SK-N-SH treated with all-trans-retinoic acid at 6 μM for 48 hours (cell line): ENCODE measurements around the gene FPR3.

Source experiments
- ATAC-seq: fragments of 200-7000 bp; cut with Tn5 transposase; 3 replicates; pipeline ENCODE4 v1.9.1; 2020; ENCODE audit warnings: mild to moderate bottlenecking, moderate library complexity
- ARNTL ChIP-seq: fragments of 450-650 bp; formaldehyde crosslinking; IDR thresholded peaks from 2 replicates; pipeline ENCODE4 v1.5.0; 2020; ENCODE audit warnings: low read depth, mild to moderate bottlenecking, moderate library complexity, borderline replicate concordance
- BACH2 ChIP-seq: fragments of 250-450 bp; sonication (Bioruptor Pico); IDR thresholded peaks from 2 replicates; pipeline ENCODE4 v1.9.0; 2021; ENCODE audit warnings: mild to moderate bottlenecking, borderline replicate concordance
- CREB5 ChIP-seq: fragments of 250-450 bp; sonication (Bioruptor Pico); IDR thresholded peaks from 2 replicates; pipeline ENCODE4 v1.5.1; 2020; ENCODE audit warnings: low read depth, mild to moderate bottlenecking, moderate library complexity
- CSDC2 ChIP-seq: fragments of 250-450 bp; sonication (Bioruptor Pico); IDR thresholded peaks from 2 replicates; pipeline ENCODE4 v1.5.0; 2020; ENCODE audit warnings: mild to moderate bottlenecking, moderate library complexity
- CSRNP3 ChIP-seq: fragments of 250-450 bp; sonication (Bioruptor Pico); IDR thresholded peaks from 2 replicates; pipeline ENCODE4 v1.5.1; 2021; ENCODE audit warnings: mild to moderate bottlenecking, moderate library complexity
- ESRRG ChIP-seq: fragments of 250-450 bp; sonication (Bioruptor Pico); IDR thresholded peaks from 2 replicates; pipeline ENCODE4 v1.6.1; 2021; ENCODE audit warnings: mild to moderate bottlenecking
- GLIS3 ChIP-seq: fragments of 250-450 bp; sonication (Bioruptor Pico); IDR thresholded peaks from 2 replicates; pipeline ENCODE4 v1.5.0; 2020; ENCODE audit warnings: mild to moderate bottlenecking, moderate library complexity
- ISL1 ChIP-seq: fragments of 250-450 bp; sonication (Bioruptor Pico); IDR thresholded peaks from 2 replicates; pipeline ENCODE4 v2.1.2; 2022; ENCODE audit warnings: mild to moderate bottlenecking, moderate library complexity
- OSR1 ChIP-seq: fragments of 250-450 bp; sonication (Bioruptor Pico); IDR thresholded peaks from 2 replicates; pipeline ENCODE4 v1.8.0; 2022; ENCODE audit warnings: moderate library complexity, mild to moderate bottlenecking, inconsistent platforms
- PATZ1 ChIP-seq: fragments of 250-450 bp; sonication (Bioruptor Pico); IDR thresholded peaks from 2 replicates; pipeline ENCODE4 v1.8.0; 2020; ENCODE audit warnings: mild to moderate bottlenecking, moderate library complexity, borderline replicate concordance
- POU6F1 ChIP-seq: fragments of 250-450 bp; sonication (Bioruptor Pico); IDR thresholded peaks from 2 replicates; pipeline ENCODE4 v1.8.0; 2021; ENCODE audit warnings: low read depth, mild to moderate bottlenecking, moderate library complexity, borderline replicate concordance
- PPARA ChIP-seq: fragments of 250-450 bp; sonication (Bioruptor Pico); IDR thresholded peaks from 2 replicates; pipeline ENCODE4 v1.5.0; 2020; ENCODE audit warnings: mild to moderate bottlenecking, borderline replicate concordance
- RARB ChIP-seq: fragments of 250-450 bp; sonication (Bioruptor Pico); IDR thresholded peaks from 2 replicates; pipeline ENCODE4 v1.8.0; 2021; ENCODE audit warnings: mild to moderate bottlenecking, moderate library complexity
- TOX ChIP-seq: fragments of 250-450 bp; sonication (Bioruptor Pico); IDR thresholded peaks from 2 replicates; pipeline ENCODE4 v1.8.0; 2021; ENCODE audit warnings: mild to moderate bottlenecking, moderate library complexity, borderline replicate concordance
- ZFP3 ChIP-seq: fragments of 250-450 bp; sonication (Bioruptor Pico); IDR thresholded peaks from 2 replicates; pipeline ENCODE4 v1.5.0; 2020; ENCODE audit warnings: mild to moderate bottlenecking, moderate library complexity
- ZFP30 ChIP-seq: fragments of 450-650 bp; formaldehyde crosslinking; IDR thresholded peaks from 2 replicates; pipeline ENCODE4 v1.5.0; 2022; ENCODE audit warnings: mild to moderate bottlenecking, moderate library complexity
- ZNF565 ChIP-seq: fragments of 450-650 bp; formaldehyde crosslinking; conservative IDR thresholded peaks from 2 replicates; pipeline ENCODE4 v1.5.0; 2020; ENCODE audit warnings: low read depth, mild to moderate bottlenecking, moderate library complexity
- ZNF70 ChIP-seq: fragments of 450-650 bp; formaldehyde crosslinking; IDR thresholded peaks from 2 replicates; pipeline ENCODE4 v1.5.0; 2020; ENCODE audit warnings: mild to moderate bottlenecking, moderate library complexity
- ZNF8 ChIP-seq: fragments of 450-650 bp; formaldehyde crosslinking; IDR thresholded peaks from 2 replicates; pipeline ENCODE4 v1.5.0; 2020; ENCODE audit warnings: mild to moderate bottlenecking, moderate library complexity
- TF ChIP-seq, protein P1 (sequence below): fragments of 250-450 bp; sonication (Bioruptor Pico); IDR thresholded peaks from 2 replicates; pipeline ENCODE4 v1.5.0; 2020; ENCODE audit warnings: mild to moderate bottlenecking, moderate library complexity

FPR3 gene

DNA sequence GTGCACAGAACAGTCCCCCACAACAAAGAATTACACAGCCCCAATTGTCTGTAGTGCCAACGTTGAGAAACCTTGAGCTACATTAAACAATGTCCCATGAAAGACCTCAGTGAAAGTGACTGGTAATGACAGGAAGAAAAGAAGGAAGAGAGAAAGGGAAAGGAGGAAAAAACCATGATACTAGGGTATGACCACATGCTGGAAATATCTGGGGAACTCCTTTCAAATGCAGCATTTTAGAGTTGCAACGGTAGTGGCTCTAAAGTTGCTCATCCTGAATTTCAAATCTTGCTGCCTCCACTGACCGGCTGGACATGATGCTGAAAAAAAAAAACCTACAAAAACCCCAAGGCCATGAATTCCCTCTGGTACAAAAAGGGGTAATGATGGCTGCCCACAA is 26.5 kb downstream of the FPR3 start:
- no peak for ATAC-seq
- no peak for TF ChIP-seq CSDC2 (CRISPR knock-in tag)
- no peak for TF ChIP-seq BACH2 (CRISPR knock-in tag)
- no peak for TF ChIP-seq PATZ1 (CRISPR knock-in tag)
- TF ChIP-seq ARNTL, result no peak
- TF ChIP-seq GLIS3 (CRISPR knock-in tag), result no peak
- TF ChIP-seq PPARA (CRISPR knock-in tag), result no peak
- no peak for TF ChIP-seq TOX (CRISPR knock-in tag)
- TF ChIP-seq ZFP30 (CRISPR knock-in tag), result no peak
- no peak for TF ChIP-seq ZNF8

GRCh38 chr19:51821921-51822320 is 27.0 kb downstream of the FPR3 start:
- ATAC-seq, result no peak
- TF ChIP-seq CSDC2 (CRISPR knock-in tag), result no peak
- TF ChIP-seq POU6F1 (CRISPR knock-in tag), result no peak
- no peak for TF ChIP-seq ISL1 (CRISPR knock-in tag)
- no peak for TF ChIP-seq ESRRG (CRISPR knock-in tag)
- no peak for TF ChIP-seq GLIS3 (CRISPR knock-in tag)
- TF ChIP-seq CREB5 (CRISPR knock-in tag), result no peak
- TF ChIP-seq ZNF565 (CRISPR knock-in tag), result no peak
- no peak for TF ChIP-seq BACH2 (CRISPR knock-in tag)
- no peak for TF ChIP-seq OSR1 (CRISPR knock-in tag)
- no peak for TF ChIP-seq PATZ1 (CRISPR knock-in tag)
- no peak for TF ChIP-seq RARB (CRISPR knock-in tag)
- no peak for TF ChIP-seq CSRNP3 (CRISPR knock-in tag)
- TF ChIP-seq ZFP30 (CRISPR knock-in tag), result no peak
- no peak for TF ChIP-seq ZNF8
- TF ChIP-seq, protein P1, sequence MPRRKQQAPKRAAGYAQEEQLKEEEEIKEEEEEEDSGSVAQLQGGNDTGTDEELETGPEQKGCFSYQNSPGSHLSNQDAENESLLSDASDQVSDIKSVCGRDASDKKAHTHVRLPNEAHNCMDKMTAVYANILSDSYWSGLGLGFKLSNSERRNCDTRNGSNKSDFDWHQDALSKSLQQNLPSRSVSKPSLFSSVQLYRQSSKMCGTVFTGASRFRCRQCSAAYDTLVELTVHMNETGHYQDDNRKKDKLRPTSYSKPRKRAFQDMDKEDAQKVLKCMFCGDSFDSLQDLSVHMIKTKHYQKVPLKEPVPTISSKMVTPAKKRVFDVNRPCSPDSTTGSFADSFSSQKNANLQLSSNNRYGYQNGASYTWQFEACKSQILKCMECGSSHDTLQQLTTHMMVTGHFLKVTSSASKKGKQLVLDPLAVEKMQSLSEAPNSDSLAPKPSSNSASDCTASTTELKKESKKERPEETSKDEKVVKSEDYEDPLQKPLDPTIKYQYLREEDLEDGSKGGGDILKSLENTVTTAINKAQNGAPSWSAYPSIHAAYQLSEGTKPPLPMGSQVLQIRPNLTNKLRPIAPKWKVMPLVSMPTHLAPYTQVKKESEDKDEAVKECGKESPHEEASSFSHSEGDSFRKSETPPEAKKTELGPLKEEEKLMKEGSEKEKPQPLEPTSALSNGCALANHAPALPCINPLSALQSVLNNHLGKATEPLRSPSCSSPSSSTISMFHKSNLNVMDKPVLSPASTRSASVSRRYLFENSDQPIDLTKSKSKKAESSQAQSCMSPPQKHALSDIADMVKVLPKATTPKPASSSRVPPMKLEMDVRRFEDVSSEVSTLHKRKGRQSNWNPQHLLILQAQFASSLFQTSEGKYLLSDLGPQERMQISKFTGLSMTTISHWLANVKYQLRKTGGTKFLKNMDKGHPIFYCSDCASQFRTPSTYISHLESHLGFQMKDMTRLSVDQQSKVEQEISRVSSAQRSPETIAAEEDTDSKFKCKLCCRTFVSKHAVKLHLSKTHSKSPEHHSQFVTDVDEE, result no peak
- no peak for TF ChIP-seq ZFP3 (CRISPR knock-in tag)

DNA sequence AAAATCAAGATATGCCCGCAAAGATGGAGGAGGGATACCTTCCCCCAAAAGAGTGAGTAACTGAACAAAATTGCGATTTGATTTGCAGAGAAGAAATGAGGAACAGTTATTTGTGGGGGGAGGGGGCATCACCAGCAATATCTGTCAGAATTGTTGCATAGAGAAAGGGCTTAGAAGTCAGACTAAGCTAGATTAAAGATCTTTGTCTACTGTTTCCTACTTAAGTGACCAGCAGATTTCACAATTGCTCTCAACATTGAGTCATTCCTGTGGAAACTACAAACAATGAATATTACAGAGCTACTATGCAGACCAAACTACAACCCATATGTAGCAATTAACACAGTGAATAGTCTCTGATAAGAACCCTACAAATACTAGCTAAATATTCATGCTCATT is 27.4 kb downstream of the FPR3 start:
- no peak for ATAC-seq
- TF ChIP-seq, protein P1, result no peak
- TF ChIP-seq ZNF70 (CRISPR knock-in tag) (no peak), ZFP3 (CRISPR knock-in tag) (no peak), OSR1 (CRISPR knock-in tag) (no peak), ISL1 (CRISPR knock-in tag) (no peak), RARB (CRISPR knock-in tag) (no peak), ZNF8 (no peak), GLIS3 (CRISPR knock-in tag) (no peak), POU6F1 (CRISPR knock-in tag) (no peak), ZNF565 (CRISPR knock-in tag) (no peak)
